Activated CD4-positive, alpha-beta memory T cell treated with anti-CD3 and anti-CD28 coated beads, Interleukin-2, amount 10 ng/mL, durations not matched to agents 7 days and 5 days (primary cell): ENCODE results near the gene ALKBH6. TPM values are rescaled to one million over a fixed set of nuclear protein-coding genes. Genes with fewer than 3 reads are reported as not detected.

Source experiments
- total RNA-seq, 2 experiments: library from RNA; stranded (reverse); gene quantifications; one replicate each; pipeline ENCODE4 v1.2.3, GENCODE V29; 2021

The ALKBH6 gene
- total RNA-seq, 2 experiments from 2014 or later, result 44.7 to 45.4 TPM

Other genes starting within 250 kb of the ALKBH6 start
- 10 to 100 TPM; 60.9 to 67.0 TPM for gene ARHGAP33, start 238.6 kb downstream of the ALKBH6 start, total RNA-seq
- gene PRODH2, start 201.4 kb downstream of the ALKBH6 start, total RNA-seq, result not detected
- gene NPHS1, start 161.7 kb downstream of the ALKBH6 start, total RNA-seq, result not detected
- gene KIRREL2, start 157.3 kb downstream of the ALKBH6 start, total RNA-seq, result under 1 TPM; 0.55 to 0.58 TPM
- gene APLP1, start 145.6 kb downstream of the ALKBH6 start, total RNA-seq, result 1 to 10 TPM in 1 of 2 experiments, under 1 TPM in 1; 0.76 to 1.1 TPM
- gene NFKBID, start 113.7 kb downstream of the ALKBH6 start, total RNA-seq, result 10 to 100 TPM; 36.3 to 40.3 TPM
- gene HCST, start 111.7 kb downstream of the ALKBH6 start, total RNA-seq, result 100 to 1,000 TPM; 204 to 218 TPM
- 1 to 10 TPM in 1 of 2 experiments, under 1 TPM in 1; 0.58 to 1.1 TPM for gene TYROBP, start 105.9 kb downstream of the ALKBH6 start, total RNA-seq
- gene LRFN3, start 77.8 kb downstream of the ALKBH6 start, total RNA-seq, result 10 to 100 TPM; 13.5 to 17.0 TPM
- gene SDHAF1, start 19.0 kb downstream of the ALKBH6 start, total RNA-seq, result 10 to 100 TPM; 17.3 to 18.3 TPM
- 1 to 10 TPM; 1.6 to 2.5 TPM for gene SYNE4, start 5.4 kb downstream of the ALKBH6 start, total RNA-seq
- gene CLIP3, start 18.7 kb upstream of the ALKBH6 start, total RNA-seq, result 1 to 10 TPM; 1.7 to 2.2 TPM
- 1 to 10 TPM; 5.7 TPM for gene THAP8, start 40.1 kb upstream of the ALKBH6 start, total RNA-seq
- gene WDR62, start 40.7 kb upstream of the ALKBH6 start, total RNA-seq, result 10 to 100 TPM; 24.1 to 25.0 TPM
- not detected for gene OVOL3, start 96.9 kb upstream of the ALKBH6 start, total RNA-seq
- 10 to 100 TPM; 47.3 to 57.4 TPM for gene POLR2I, start 100.7 kb upstream of the ALKBH6 start, total RNA-seq
- 100 to 1,000 TPM; 185 to 200 TPM for gene TBCB, start 101.3 kb upstream of the ALKBH6 start, total RNA-seq
- gene CAPNS1, start 125.9 kb upstream of the ALKBH6 start, total RNA-seq, result 100 to 1,000 TPM; 520 to 539 TPM
- not detected for gene COX7A1, start 138.2 kb upstream of the ALKBH6 start, total RNA-seq
- 1 to 10 TPM; 2.0 to 3.5 TPM for gene ZNF565, start 200.5 kb upstream of the ALKBH6 start, total RNA-seq
- gene ZNF146, start 200.9 kb upstream of the ALKBH6 start, total RNA-seq, result 10 to 100 TPM; 64.6 to 68.4 TPM